ENCODE measurements around the gene TMEM190. TPM values are rescaled to one million over a fixed set of nuclear protein-coding genes. Genes with fewer than 3 reads are reported as not detected.

The TMEM190 gene
- total and polyA plus RNA-seq, 3 donors from 2014 or later, result 12.9 to 35.4 (median 19.2) TPM

- WGBS, 2 donors, result 93 to 100% methylated on average over 2 to 3 of the region's 3 CpGs
- no peak for DNase-seq
- peaks cover 6% of the 10 kb centered on the region for H3K4me1 ChIP-seq
- intact Hi-C loops (cut with DNase I; ENCODE audit: low total_unique reads), result no loop called here
- H3K9me3 ChIP-seq, result no peaks in the 10 kb centered on the region
- TF ChIP-seq POLR2A (IDR thresholded peaks at IDR 0.05) (no peak), CTCF (IDR thresholded peaks at IDR 0.05) (no peak)
- H3K36me3 ChIP-seq (ENCODE audit: low read depth, missing control alignments), result no peaks in the 10 kb centered on the region
- H3K27me3 ChIP-seq, result no peaks in the 10 kb centered on the region
- no peak overlapping the region for H3K4me3 ChIP-seq
- H3K27ac ChIP-seq, result no peak overlapping the region
These were observed 9.8 kb upstream of the TMEM190 start for GRCh38 chr19:55366790-55367189.

- no peaks in the 10 kb centered on the region for H3K27me3 ChIP-seq
- no peak overlapping the region for H3K4me3 ChIP-seq
- no peaks in the 10 kb centered on the region for H3K9me3 ChIP-seq
- no peak overlapping the region for H3K27ac ChIP-seq
- no peak for DNase-seq
- TF ChIP-seq POLR2A (IDR thresholded peaks at IDR 0.05) (no peak), CTCF (IDR thresholded peaks at IDR 0.05) (no peak)
- no peaks in the 10 kb centered on the region for H3K36me3 ChIP-seq (ENCODE audit: low read depth, missing control alignments)
- H3K4me1 ChIP-seq, result peaks cover 6% of the 10 kb centered on the region
- WGBS, 2 donors, result 80 to 87% methylated on average over 2 to 16 of the region's 16 CpGs
- intact Hi-C loops (cut with DNase I; ENCODE audit: low total_unique reads), result no loop called here
These were observed 8.5 kb upstream of the TMEM190 start for GRCh38 chr19:55368106-55368505.

- Histone ChIP-seq H3K27me3 (no peaks in the 10 kb centered on the region), H3K4me3 (peak overlapping the region; percentile 26 to 27), H3K27ac (no peak overlapping the region), H3K4me1 (peaks cover 6% of the 10 kb centered on the region), H3K9me3 (no peaks in the 10 kb centered on the region), H3K36me3 (ENCODE audit: low read depth, missing control alignments) (no peaks in the 10 kb centered on the region)
- intact Hi-C loops (cut with DNase I; ENCODE audit: low total_unique reads), result no loop called here
- DNase-seq, result no peak
- WGBS, 2 donors, result 5 to 14% methylated on average over 6 to 51 of the region's 54 CpGs
- TF ChIP-seq CTCF (IDR thresholded peaks at IDR 0.05) (no peak), POLR2A (IDR thresholded peaks at IDR 0.05) (no peak)
These were observed 7.7 kb upstream of the TMEM190 start for GRCh38 chr19:55368701-55369563.

GRCh38 chr19:55369653-55370304 lies 6.8 kb upstream of the TMEM190 start:
- intact Hi-C loops (cut with DNase I; ENCODE audit: low total_unique reads), result no loop called here
- H3K27me3 ChIP-seq, result no peaks in the 10 kb centered on the region
- DNase-seq, result peak; percentile 50

More at GRCh38 chr19:55369653-55370304, 6.8 kb upstream of the TMEM190 start:
- WGBS, 2 donors, result 2 to 4% methylated on average over 9 to 45 of the region's 59 CpGs
- TF ChIP-seq POLR2A (IDR thresholded peaks at IDR 0.05) (no peak), CTCF (IDR thresholded peaks at IDR 0.05) (no peak)
- H3K9me3 ChIP-seq, result no peaks in the 10 kb centered on the region
- peaks cover 6% of the 10 kb centered on the region for H3K4me1 ChIP-seq
- no peak overlapping the region for H3K27ac ChIP-seq
- H3K36me3 ChIP-seq (ENCODE audit: low read depth, missing control alignments), result no peaks in the 10 kb centered on the region
- peak overlapping the region; percentile 26 to 32 for H3K4me3 ChIP-seq
